Measurements from ENCODE around the gene HIVEP3.

DNA sequence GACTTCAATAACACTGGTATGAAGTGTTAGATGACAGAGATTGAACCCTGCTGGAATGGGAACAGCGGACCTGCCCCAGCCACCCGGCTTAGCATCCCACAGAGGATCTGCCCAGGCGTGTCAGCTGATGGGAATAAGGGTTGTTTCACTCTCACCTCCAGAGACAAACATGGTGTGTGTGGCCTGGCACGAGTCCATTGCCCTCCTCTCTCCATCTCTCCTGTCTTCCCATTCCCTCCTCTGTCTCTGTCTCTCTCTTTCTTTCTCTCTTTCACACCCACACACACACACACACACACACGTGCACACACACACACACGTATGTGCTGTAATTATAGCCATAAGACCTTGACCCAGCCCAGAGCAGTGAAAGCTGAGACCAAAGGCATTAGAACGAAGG lies 200.2 kb downstream of the HIVEP3 start:
- TF ChIP-seq, protein P1, sequence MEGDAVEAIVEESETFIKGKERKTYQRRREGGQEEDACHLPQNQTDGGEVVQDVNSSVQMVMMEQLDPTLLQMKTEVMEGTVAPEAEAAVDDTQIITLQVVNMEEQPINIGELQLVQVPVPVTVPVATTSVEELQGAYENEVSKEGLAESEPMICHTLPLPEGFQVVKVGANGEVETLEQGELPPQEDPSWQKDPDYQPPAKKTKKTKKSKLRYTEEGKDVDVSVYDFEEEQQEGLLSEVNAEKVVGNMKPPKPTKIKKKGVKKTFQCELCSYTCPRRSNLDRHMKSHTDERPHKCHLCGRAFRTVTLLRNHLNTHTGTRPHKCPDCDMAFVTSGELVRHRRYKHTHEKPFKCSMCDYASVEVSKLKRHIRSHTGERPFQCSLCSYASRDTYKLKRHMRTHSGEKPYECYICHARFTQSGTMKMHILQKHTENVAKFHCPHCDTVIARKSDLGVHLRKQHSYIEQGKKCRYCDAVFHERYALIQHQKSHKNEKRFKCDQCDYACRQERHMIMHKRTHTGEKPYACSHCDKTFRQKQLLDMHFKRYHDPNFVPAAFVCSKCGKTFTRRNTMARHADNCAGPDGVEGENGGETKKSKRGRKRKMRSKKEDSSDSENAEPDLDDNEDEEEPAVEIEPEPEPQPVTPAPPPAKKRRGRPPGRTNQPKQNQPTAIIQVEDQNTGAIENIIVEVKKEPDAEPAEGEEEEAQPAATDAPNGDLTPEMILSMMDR (IDR thresholded peaks at IDR 0.05; ENCODE audit: low read depth, low read length): no peak
- TF ChIP-seq POLR2A (IDR thresholded peaks at IDR 0.05; ENCODE audit: extremely low read depth, insufficient read length): no peak
- TF ChIP-seq, protein P2, sequence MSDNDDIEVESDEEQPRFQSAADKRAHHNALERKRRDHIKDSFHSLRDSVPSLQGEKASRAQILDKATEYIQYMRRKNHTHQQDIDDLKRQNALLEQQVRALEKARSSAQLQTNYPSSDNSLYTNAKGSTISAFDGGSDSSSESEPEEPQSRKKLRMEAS (IDR thresholded peaks at IDR 0.05; ENCODE audit: low read depth, low read length): no peak
